ENCODE data around the gene LTBR. TPM values are rescaled to one million over a fixed set of nuclear protein-coding genes. Genes with fewer than 3 reads are reported as not detected.

Gene LTBR
- total RNA-seq, 1 donor: 121 TPM

DNA sequence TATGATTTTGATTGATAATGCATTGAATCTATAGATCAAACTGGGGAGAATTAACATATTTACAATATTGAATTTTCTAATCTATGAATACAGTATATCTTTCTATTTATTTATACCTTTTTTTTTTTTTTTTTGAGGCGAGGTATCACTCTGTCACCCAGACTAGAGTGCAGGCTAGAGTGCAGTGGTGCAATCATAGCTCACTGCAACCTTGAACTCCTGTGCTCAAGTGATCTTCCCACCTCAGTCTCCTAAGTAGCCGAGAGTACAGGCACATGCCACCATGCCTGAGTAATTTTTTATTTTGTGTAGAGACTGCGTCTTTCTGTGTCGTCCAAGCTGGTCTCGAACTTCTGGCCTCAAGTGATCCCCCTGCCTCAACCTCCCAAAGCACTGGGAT, 20.4 kb downstream of the LTBR start:
- no peaks in the 10 kb centered on the region for H3K36me3 ChIP-seq (ENCODE audit: insufficient read depth, low read length)
- no peaks in the 10 kb centered on the region for H3K79me2 ChIP-seq (ENCODE audit: insufficient read depth, low read length)
- no peak overlapping the region for H2AFZ ChIP-seq (ENCODE audit: low read length)
- H3K4me2 ChIP-seq (ENCODE audit: insufficient read depth, low read length): no peak overlapping the region
- no peaks in the 10 kb centered on the region for H4K20me1 ChIP-seq (ENCODE audit: insufficient read depth, low read length)
- no peak for DNase-seq (ENCODE audit: insufficient read length, low spot score, missing footprints)
- no peaks in the 10 kb centered on the region for H3K9me3 ChIP-seq (ENCODE audit: low read depth, low read length)
- H3K27me3 ChIP-seq (ENCODE audit: insufficient read depth, low read length): no peaks in the 10 kb centered on the region
- no peak overlapping the region for H3K27ac ChIP-seq (ENCODE audit: low read depth, low read length)
- TF ChIP-seq, protein P1, sequence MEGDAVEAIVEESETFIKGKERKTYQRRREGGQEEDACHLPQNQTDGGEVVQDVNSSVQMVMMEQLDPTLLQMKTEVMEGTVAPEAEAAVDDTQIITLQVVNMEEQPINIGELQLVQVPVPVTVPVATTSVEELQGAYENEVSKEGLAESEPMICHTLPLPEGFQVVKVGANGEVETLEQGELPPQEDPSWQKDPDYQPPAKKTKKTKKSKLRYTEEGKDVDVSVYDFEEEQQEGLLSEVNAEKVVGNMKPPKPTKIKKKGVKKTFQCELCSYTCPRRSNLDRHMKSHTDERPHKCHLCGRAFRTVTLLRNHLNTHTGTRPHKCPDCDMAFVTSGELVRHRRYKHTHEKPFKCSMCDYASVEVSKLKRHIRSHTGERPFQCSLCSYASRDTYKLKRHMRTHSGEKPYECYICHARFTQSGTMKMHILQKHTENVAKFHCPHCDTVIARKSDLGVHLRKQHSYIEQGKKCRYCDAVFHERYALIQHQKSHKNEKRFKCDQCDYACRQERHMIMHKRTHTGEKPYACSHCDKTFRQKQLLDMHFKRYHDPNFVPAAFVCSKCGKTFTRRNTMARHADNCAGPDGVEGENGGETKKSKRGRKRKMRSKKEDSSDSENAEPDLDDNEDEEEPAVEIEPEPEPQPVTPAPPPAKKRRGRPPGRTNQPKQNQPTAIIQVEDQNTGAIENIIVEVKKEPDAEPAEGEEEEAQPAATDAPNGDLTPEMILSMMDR (IDR thresholded peaks at IDR 0.05; ENCODE audit: extremely low read depth, low read depth, low read length): no peak
- H3K4me3 ChIP-seq (ENCODE audit: insufficient read depth, low read length): no peak overlapping the region
- no peaks in the 10 kb centered on the region for H3K4me1 ChIP-seq (ENCODE audit: insufficient read depth, low read length)

DNA sequence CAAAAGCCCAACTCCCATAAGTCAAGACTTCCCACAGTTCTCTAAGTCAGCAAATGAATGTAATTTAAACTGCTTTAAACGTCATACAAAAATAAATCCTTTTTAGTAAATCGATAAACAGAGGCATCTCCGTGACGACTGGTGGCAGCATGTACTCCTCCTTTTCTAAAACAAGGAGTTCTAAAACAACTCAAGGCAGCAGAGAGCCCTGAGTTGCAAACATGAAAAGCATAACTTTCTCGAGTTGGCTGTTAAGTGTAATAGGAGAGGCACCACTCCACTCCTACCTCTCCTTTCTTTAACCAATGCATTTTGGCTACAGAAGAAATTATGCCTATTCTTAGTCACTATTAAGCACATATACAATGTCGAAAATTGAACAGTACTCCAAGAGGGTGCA, 22.0 kb downstream of the LTBR start:
- H2AFZ ChIP-seq (ENCODE audit: low read length): peak overlapping the region; percentile 56
- H3K4me2 ChIP-seq (ENCODE audit: insufficient read depth, low read length): no peak overlapping the region
- no peaks in the 10 kb centered on the region for H4K20me1 ChIP-seq (ENCODE audit: insufficient read depth, low read length)
- H3K4me1 ChIP-seq (ENCODE audit: insufficient read depth, low read length): no peaks in the 10 kb centered on the region
- H3K79me2 ChIP-seq (ENCODE audit: insufficient read depth, low read length): no peaks in the 10 kb centered on the region
- DNase-seq (ENCODE audit: insufficient read length, low spot score, missing footprints): no peak
- no peaks in the 10 kb centered on the region for H3K36me3 ChIP-seq (ENCODE audit: insufficient read depth, low read length)
- TF ChIP-seq, protein P1 (IDR thresholded peaks at IDR 0.05; ENCODE audit: extremely low read depth, low read depth, low read length): no peak
- no peaks in the 10 kb centered on the region for H3K27me3 ChIP-seq (ENCODE audit: insufficient read depth, low read length)
- no peak overlapping the region for H3K4me3 ChIP-seq (ENCODE audit: insufficient read depth, low read length)
- H3K27ac ChIP-seq (ENCODE audit: low read depth, low read length): no peak overlapping the region
- no peaks in the 10 kb centered on the region for H3K9me3 ChIP-seq (ENCODE audit: low read depth, low read length)

DNA sequence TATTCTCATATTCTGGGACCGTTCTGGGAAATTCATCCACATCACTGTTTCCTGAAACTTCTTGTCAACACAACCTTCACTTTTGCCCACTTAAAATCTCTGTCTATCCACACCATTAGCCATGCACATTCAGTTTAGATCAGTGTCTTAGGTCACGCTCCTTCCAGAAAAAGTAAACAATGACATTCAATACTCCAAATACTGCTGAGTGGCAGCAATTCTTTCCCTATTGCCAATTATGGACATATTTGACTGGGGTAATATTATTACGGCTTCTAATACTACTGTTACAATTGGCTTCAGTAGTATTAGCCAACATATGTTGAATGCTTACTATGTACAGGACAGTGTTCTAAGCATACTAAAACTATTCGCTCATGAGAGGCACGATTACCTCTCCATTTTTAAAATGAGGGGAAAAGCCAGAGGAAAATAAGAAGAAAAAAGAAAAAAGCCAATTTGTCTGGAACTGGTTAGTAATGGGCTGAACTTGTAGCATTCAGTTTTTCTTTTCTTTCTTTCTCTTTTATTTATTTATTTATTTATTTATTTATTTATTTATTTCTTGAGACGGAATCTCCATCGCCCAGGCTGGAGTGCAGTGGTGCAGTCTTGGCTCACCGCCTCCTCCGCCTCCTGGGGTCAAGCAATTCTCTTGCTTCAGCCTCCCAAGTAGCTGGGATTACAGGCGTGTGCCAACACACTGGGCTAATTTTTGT, 23.4 kb downstream of the LTBR start:
- no peak overlapping the region for H3K4me2 ChIP-seq (ENCODE audit: insufficient read depth, low read length)
- H3K4me1 ChIP-seq (ENCODE audit: insufficient read depth, low read length): no peaks in the 10 kb centered on the region
- H3K36me3 ChIP-seq (ENCODE audit: insufficient read depth, low read length): no peaks in the 10 kb centered on the region
- no peaks in the 10 kb centered on the region for H3K79me2 ChIP-seq (ENCODE audit: insufficient read depth, low read length)
- H4K20me1 ChIP-seq (ENCODE audit: insufficient read depth, low read length): no peaks in the 10 kb centered on the region
- no peaks in the 10 kb centered on the region for H3K27me3 ChIP-seq (ENCODE audit: insufficient read depth, low read length)
- no peaks in the 10 kb centered on the region for H3K9me3 ChIP-seq (ENCODE audit: low read depth, low read length)
- DNase-seq (ENCODE audit: insufficient read length, low spot score, missing footprints): no peak
- TF ChIP-seq, protein P1 (IDR thresholded peaks at IDR 0.05; ENCODE audit: extremely low read depth, low read depth, low read length): no peak
- H3K27ac ChIP-seq (ENCODE audit: low read depth, low read length): no peak overlapping the region
- no peak overlapping the region for H2AFZ ChIP-seq (ENCODE audit: low read length)
- H3K4me3 ChIP-seq (ENCODE audit: insufficient read depth, low read length): no peak overlapping the region

DNA sequence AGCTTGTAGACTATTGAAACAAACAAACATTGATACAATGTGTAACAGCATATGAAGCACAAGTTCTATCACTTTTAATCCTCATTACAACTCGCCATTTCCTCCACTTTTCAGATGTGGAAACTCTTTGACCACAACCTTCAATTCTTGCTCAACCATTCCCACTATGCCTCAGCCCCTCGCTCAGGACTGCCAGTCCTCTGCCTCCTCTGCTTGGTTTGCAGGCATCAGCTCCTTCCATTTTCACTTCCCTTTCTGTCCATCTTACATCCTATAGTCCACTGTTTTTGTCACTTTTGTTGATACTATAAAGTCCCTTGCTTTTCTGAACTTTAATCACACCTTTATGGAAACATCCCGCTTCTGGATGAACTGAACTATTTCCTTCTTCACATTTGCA, 32.6 kb downstream of the LTBR start:
- Histone ChIP-seq H3K9me3 (ENCODE audit: low read depth, low read length) (no peaks in the 10 kb centered on the region), H3K27ac (ENCODE audit: low read depth, low read length) (no peak overlapping the region), H3K27me3 (ENCODE audit: insufficient read depth, low read length) (no peaks in the 10 kb centered on the region), H3K4me3 (ENCODE audit: insufficient read depth, low read length) (no peak overlapping the region), H3K36me3 (ENCODE audit: insufficient read depth, low read length) (no peaks in the 10 kb centered on the region), H3K4me2 (ENCODE audit: insufficient read depth, low read length) (no peak overlapping the region), H2AFZ (ENCODE audit: low read length) (no peak overlapping the region), H3K79me2 (ENCODE audit: insufficient read depth, low read length) (no peaks in the 10 kb centered on the region), H4K20me1 (ENCODE audit: insufficient read depth, low read length) (no peaks in the 10 kb centered on the region), H3K4me1 (ENCODE audit: insufficient read depth, low read length) (no peaks in the 10 kb centered on the region)
- DNase-seq (ENCODE audit: insufficient read length, low spot score, missing footprints): no peak
- TF ChIP-seq, protein P1 (IDR thresholded peaks at IDR 0.05; ENCODE audit: extremely low read depth, low read depth, low read length): no peak
